ENCODE results near the gene CISD2.
"Not testable (repeated sequence)": the region's sequence is repeated elsewhere in the genome, so short reads cannot be mapped to it uniquely, and the experiment has no call there.

The CISD2 gene

DNA sequence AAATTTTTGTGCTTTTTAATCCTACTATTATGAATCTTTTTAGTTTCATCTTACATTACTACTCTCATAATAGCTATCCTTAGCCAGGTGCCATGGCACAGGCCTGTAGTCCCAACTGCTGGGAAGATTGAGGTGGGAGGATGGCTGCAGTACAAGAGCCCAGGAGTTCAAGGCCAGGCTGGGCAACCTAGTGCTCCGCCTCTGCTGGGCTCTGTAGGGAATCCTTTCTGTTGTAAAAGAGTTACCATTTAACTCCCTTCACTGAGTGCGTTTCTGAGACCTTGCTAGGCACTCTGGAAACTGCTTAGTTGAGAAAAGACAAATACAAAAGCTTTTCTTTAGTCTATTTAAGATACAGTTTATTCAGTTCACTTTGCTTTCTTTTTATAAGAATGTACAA, 19.8 kb downstream of the CISD2 start:
- DNase-seq; in situ Hi-C loops (cut with HindIII; ENCODE audit: low pct_ligation_motif_present, low pct_unique_long_range_greater_than_20kb, low sequenced_read_pairs): not testable (repeated sequence)

DNA sequence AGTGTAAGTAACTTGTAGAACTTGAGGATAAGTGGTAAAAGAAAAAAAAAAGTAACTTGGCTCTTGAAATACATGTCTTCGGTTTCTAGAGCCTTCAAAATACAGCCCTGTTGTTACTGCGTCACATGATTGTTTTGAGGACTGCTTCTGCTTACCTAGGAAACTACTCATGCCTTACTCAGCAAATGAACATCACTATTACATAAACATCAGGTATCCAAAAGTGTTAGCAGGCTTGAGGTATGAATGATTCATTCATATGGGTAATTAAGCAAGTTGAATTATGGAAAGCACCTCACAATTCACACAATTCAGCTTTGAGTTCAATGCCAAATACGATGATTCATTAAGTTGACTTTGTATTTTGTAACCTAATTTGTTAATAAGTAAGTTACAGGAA, 21.1 kb downstream of the CISD2 start:
- DNase-seq; in situ Hi-C loops (cut with HindIII; ENCODE audit: low pct_ligation_motif_present, low pct_unique_long_range_greater_than_20kb, low sequenced_read_pairs): not testable (repeated sequence)

DNA sequence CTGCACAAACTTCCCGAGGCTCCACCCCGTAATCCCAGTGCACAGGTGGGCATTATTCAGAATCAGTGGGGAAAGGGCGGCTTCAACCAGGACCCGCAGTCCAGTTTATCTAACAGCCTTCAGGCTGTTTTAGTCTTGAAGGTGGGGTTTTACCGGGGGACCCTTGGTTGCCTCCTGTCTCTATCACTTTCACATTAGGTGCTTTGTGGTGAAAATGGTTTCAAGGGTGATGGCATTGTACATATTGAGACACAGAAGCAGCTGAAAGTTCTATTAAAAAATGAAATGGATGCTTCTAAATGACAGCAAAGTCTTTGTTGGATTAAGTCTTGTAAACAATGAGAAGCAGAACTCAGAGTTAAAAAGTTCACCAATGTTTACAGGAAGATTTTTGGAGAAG, 27.8 kb downstream of the CISD2 start:
- DNase-seq; in situ Hi-C loops (cut with HindIII; ENCODE audit: low pct_ligation_motif_present, low pct_unique_long_range_greater_than_20kb, low sequenced_read_pairs): not testable (repeated sequence)

DNA sequence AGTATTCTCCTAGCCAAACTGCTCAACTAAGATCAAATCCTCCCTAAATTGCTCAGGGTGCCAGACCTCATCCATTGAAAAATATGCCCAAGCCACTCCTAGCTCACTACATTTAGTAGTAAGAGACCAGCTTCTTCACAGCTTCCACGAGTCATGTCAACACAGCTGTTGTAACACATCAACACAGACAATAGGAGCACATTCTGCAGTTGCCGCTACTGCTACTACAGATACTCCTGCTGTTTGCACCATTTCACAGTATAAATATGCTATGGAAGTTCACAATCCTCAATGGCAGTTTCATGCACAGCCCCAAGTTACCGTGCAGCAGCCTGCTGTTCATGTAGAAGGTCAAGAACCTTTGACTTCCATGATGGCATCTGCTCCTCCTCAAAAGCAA, 28.8 kb downstream of the CISD2 start:
- in situ Hi-C loops (cut with HindIII; ENCODE audit: low pct_ligation_motif_present, low pct_unique_long_range_greater_than_20kb, low sequenced_read_pairs); DNase-seq: not testable (repeated sequence)

DNA sequence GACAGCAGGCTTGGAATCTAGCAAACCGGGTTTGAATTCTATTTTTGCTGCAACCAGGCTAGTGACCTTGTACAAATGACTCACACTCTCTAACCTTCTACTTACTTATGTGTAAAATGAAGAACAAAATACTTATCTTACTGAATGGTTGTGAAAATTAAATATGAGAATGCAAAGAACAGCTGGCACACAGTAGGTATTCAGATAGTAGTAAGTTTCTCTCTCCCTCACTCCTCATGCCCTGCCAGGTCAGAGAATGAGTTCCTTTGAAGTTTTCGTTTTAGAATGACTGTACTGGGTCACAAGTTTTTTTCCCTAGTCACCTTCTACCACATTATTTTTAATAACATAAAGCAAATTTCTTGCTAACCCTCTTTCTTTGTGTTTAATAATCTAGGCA, 33.0 kb downstream of the CISD2 start:
- in situ Hi-C loops (cut with HindIII; ENCODE audit: low pct_ligation_motif_present, low pct_unique_long_range_greater_than_20kb, low sequenced_read_pairs), result no loop called here
- no peak for DNase-seq

DNA sequence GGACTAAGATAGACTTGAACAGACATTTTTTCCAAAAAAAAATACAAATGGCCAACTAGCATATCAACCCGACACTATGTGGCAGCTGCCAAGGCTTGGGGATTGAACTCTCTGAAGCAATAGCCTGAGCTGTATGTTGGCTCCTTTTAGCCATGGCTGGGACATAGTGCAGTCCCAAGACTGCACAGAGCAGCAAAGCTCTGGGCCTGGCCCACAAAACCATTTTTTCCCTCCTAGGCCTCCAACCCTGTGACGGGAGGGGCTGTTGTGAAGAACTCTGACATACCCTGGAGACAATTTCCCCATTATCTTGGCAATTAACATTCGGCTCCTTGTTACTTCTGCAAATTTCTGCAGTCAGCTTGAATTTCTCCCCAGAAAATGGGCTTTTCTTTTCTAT, 50.1 kb downstream of the CISD2 start:
- in situ Hi-C loops (cut with HindIII; ENCODE audit: low pct_ligation_motif_present, low pct_unique_long_range_greater_than_20kb, low sequenced_read_pairs), result no loop called here
- DNase-seq, result no peak

DNA sequence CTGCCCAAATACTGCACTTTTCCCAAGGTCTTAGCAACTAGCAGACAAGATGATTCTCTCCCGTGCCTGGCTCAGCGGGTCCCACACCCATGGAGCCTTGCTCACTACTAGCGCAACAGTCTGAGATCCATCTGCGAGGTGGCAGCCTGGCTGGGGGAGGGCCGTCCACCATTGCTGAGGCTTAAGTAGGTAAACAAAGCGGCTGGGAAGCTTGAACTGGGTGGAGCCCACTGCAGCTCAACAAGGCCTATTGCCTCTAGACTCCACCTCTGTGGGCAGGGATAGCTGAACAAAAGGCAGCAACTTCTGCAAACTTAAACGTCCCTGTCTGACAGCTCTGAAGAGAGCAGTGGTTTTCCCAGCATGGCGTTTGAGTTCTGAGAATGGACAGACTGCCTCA, 50.9 kb downstream of the CISD2 start:
- in situ Hi-C loops (cut with HindIII; ENCODE audit: low pct_ligation_motif_present, low pct_unique_long_range_greater_than_20kb, low sequenced_read_pairs); DNase-seq: not testable (repeated sequence)

DNA sequence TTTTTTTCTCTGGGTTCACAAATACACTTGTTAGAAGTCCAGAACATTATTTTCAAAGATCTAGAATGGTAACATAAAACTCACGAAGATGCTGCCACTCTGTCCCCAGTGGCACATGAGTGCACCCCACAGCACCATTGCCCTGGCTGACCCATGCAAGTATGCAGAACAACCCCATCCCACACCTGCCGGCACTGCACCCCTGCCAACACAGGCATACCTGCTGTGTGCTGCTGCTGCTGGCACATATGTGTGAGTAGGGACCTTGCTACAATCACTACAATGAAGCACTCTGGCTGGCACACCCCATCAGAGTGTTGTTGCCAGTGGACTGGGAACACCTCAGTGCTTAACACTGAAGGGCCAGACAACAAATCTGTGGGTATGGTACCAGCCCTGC, 66.9 kb downstream of the CISD2 start:
- DNase-seq, result no peak

DNA sequence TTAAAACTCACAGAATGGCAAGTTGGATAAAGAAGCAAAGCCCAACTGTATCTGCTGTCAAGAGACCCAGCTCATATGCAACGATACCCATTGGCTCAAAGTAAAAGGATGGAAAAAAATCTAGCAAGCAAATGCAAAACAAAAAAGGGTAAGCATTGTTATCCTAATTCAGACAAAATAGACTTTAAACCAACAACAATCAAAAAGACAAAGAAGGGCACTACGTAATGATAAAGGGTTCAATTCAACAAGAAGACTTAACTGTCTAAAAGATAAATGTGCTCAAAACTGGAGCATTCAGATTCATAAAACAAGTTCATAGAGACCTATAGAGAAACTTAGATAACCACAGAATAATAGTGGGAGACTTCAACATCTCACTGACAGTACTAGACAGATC, 69.3 kb downstream of the CISD2 start:
- DNase-seq; in situ Hi-C loops (cut with HindIII; ENCODE audit: low pct_ligation_motif_present, low pct_unique_long_range_greater_than_20kb, low sequenced_read_pairs): not testable (repeated sequence)

More for the DNA sequence above, 66.9 kb downstream of the CISD2 start:
- in situ Hi-C loops (cut with HindIII; ENCODE audit: low pct_ligation_motif_present, low pct_unique_long_range_greater_than_20kb, low sequenced_read_pairs), result no loop called here

All from ACHN (cell line).